Peyer's patch (tissue), 4 donors: ENCODE measurements around the gene FBXL4.

Experiments
- CTCF ChIP-seq, 6 experiments: fragments of 450-650 bp in 4 of 6; fragments of 200-600 bp in 2 of 6; sonication (generic) in 1 of 6; IDR thresholded peaks; one replicate each; pipeline ENCODE4 v1.5.1; 2017 to 2019; ENCODE audit warnings: antibody characterized with exemption in 6 of 6, mild to moderate bottlenecking in 3 of 6, moderate library complexity in 1 of 6
- POLR2A ChIP-seq, 2 donors: fragments of 450-650 bp; IDR thresholded peaks; one replicate each; pipeline ENCODE4 v1.5.1; 2017; ENCODE audit warnings: antibody characterized with exemption in 2 of 2, mild to moderate bottlenecking in 2 of 2, moderate library complexity in 2 of 2

GRCh38 chr6:98970469-98970868 lies 22.7 kb upstream of the FBXL4 start:
- TF ChIP-seq CTCF (IDR thresholded peaks at IDR 0.05) (no peak), POLR2A (IDR thresholded peaks at IDR 0.05) (no peak)
